CD1c-positive myeloid dendritic cell (primary cell): ENCODE measurements around the gene DRAM1.
"Not testable (repeated sequence)": the region's sequence is repeated elsewhere in the genome, so short reads cannot be mapped to it uniquely, and the experiment has no call there.

Experiments
- DNase-seq: peaks from one replicate; pipeline ENCODE4 v3.0.0-alpha.2; 2016; ENCODE audit errors: extremely low spot score

Gene DRAM1, protein sequence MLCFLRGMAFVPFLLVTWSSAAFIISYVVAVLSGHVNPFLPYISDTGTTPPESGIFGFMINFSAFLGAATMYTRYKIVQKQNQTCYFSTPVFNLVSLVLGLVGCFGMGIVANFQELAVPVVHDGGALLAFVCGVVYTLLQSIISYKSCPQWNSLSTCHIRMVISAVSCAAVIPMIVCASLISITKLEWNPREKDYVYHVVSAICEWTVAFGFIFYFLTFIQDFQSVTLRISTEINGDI

DNA sequence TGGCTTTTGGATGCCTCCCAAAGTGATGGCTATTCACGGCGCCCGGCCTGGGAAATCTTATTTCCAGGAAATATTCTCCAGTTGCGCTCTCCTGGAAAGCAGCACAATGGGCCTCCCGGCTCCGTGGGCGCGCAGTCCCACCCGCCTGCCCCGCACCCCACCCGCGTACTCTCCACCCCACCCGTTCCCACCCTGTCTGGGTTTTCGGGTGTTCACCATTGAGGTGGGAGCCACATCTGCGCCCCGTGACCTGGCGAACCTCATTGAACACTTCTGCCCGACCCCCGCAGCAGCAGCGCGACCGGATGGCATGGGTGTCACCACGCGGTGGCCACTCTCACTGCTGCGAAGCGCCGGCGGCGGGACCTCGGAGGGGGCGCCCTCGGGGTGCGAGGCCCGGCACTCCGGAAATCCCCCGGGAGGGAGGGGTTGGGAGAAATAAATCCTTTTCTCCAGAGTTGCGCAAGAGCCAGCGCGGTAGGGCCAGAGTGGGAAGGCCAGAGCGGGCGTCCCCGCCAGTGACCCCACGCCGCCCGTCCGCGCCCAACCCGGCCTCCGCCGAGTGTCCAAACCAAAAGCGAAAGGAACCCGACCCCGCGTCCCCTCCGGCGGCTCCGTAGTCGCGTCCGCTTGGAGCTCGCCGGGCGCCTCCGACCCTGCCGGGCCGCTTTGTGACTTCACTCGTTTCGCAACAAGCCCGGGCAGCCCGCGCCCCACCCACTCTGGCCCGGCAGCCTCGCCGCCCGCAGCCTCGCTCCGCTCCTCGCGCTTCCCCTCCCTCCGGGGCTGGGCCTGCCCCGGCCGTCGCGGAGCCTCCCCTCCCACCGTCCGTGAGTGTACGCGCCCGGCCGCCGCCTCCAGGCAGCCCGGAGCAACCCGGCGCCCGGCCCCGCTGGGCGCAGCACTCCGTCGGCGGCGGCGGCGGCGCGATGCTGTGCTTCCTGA is at the start of gene DRAM1:
TSS of gene DRAM1 (plus strand) at position 720 of the 945 bp plus-strand sequence. CDS start at position 930, 210 bp downstream.
- peak; percentile 94 for DNase-seq

DNA sequence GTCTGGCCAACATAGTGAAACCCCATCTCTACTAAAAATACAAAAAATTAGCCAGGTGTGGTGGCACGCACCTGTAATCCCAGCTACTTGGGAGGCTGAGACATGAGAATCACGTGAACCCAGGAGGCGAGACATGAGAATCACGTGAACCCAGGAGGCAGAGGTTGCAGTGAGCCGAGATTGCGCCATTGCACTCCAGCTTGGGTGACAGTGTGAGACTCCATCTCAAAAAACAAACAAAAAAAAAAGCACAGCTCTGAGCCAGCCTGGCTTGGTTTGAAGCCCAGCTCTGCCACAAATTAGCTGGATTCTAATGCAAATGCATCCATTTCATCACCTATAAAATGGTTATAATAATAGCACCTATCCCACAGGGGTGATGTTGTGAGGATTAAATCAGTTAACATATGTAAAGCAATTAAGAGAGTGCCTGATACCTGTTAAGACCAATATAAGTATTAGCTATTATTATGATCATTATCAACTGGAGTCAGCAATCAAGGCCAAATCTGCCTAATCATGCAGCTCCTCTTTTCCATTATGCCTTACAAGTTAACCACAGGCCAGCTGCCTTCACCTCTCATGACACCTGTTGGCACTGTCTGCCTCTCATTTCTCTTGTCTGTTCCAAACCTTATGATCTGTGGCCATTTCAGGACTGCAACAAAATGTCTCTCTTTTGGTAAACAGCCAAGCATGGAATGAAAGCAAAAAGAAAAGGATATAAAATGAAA is 48.8 kb upstream of the DRAM1 start:
- no peak for DNase-seq

- no peak for DNase-seq
Measured at GRCh38 chr12:101829639-101830366, 47.6 kb upstream of the DRAM1 start.

- peak; percentile 97 for DNase-seq
Measured at GRCh38 chr12:101830367-101831325, 46.7 kb upstream of the DRAM1 start, which contains the start of gene GNPTAB. Gene GNPTAB, minus strand, starts transcription at chr12:101830959. Its CDS starts 284 bp downstream, at chr12:101830675.

- DNase-seq: no peak
Measured at GRCh38 chr12:101832030-101832429, 45.4 kb upstream of the DRAM1 start.

DNA sequence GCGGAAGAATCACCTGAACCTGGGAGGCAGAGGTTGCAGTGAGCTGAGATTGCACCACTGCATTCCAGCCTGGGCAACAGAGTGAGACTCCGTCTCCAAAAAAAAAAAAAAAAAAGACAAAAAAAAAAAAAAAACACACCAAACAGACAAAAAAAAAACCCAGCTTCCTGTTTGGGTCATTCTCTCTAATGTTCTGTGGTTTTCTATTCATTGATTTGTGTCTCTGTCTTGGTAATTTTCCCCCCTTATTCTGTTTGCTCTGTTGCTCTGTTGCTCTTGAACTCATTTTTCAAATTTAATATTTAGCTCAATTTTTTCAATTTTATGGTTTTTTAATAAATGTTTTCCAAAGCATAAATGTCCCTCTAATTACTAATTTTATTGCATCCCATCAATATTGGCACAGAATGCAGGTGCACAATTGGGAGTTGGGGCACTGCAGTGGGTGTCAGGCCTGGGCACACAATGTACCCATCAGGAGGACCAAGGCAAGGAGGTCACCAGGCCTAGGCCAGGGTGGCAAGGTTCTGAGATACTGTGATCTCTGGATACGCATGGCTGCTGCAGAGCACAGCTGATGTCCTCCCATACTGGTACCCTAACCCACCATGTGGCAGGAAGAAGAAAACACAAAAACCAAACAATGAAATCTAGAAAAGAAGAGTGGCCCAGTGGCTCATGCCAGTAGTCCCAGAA is 38.6 kb upstream of the DRAM1 start:
- no peak for DNase-seq

GRCh38 chr12:101839324-101840283 is 37.8 kb upstream of the DRAM1 start:
- peak; percentile 78 for DNase-seq

GRCh38 chr12:101841069-101841468 is 36.3 kb upstream of the DRAM1 start:
- no peak for DNase-seq

GRCh38 chr12:101845137-101845711 is 32.2 kb upstream of the DRAM1 start:
- no peak for DNase-seq

DNA sequence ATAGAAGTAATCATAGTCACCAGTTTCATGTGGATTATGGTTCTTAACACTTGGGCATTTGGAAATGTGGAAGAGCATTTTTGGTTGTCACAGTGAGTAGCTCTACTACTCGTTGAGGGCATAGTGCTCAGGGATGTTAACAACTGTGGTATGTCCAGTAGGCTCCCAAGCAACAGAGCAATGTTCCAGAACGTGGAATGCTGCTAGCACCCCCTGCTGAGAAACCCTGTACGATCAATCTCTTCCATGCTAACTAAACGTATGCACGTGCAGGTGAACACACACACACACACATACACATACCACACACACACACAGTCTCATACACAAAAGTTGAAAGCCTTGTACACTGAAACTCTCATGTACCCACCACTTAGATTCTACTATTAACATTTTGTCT is 30.1 kb upstream of the DRAM1 start:
- no peak for DNase-seq

GRCh38 chr12:101850199-101850598 is 27.2 kb upstream of the DRAM1 start:
- DNase-seq: peak; percentile 51

DNA sequence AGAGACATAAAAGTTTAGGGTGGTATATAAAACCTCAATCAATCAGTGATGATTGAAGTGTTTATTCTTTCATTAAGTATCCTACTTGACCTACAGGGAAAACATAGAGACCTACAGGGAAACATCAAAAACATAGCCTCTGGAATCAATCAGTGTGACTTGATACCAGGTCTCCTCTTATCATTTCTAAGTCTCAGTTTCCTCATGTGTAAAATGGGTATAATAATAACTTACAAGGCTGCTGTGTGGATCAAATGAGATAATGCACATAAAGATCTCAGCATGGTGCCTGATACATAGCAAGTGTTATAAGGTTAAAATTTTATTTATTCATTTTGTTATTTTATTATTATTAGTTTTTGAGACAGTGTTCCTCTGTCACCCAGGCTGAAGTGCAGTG is 24.4 kb upstream of the DRAM1 start:
- DNase-seq: no peak

DNA sequence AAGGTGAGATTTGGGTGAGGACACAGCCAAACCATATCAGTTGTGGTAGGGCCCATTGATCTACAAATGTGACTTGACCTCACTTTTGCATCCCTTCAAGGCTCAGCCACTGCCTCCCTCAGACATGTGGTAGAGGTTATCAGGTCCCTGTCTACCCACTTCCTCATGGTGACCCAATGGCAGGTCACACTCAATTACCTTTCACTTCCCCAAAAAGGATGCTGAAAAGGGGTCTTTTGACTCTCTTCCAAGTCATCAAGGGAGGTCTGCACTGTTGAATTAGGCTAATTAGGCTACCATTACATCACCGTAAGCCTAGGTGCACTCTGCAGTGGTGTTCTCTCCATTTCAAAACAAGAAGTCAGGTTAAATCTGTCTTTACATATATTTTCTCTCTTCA is 22.6 kb upstream of the DRAM1 start:
- no peak for DNase-seq

DNA sequence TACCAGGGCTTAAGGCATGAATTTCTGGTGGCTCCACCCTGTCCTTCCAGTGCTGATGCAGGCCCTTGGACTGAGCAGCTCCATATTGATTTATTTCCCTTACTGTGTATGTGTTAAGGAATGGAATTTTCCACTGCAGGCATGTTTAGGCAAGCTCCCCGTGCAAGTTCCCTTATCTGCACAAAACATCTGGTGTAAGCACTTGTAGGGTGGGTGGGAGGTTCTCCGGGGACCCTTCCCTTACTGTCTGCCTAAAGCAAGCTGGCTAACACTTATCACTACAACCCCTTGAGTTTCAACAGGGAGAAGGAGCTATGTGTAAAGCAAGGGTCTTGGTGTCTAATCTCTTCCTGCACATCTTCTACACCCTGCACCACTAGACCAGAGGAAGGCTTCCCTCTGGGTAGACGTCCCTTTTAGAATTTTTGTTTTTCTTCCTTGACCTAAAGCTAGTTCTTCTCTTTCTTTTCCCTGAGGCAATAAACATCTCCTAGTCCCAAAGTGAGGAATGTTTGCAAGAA is 22.0 kb upstream of the DRAM1 start:
- DNase-seq: no peak

DNA sequence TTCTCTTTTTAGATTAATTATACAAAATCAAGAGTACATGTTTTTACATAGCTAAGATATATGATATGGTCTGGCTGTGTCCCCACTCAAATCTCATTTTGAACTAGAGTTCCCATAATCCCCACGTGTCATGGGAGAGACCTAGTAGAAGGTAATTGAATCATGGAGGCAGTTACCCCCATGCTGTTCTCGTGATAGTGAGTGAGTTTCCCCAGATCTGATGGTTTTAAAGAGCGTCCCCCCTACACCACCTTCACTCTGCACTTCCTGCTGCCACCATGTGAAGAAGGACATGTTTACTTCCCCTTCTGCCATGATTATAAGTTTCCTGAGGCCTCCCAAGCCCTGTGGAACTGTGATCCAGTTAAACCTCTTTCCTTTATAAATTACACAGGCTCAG is 21.4 kb upstream of the DRAM1 start:
- DNase-seq: no peak

DNA sequence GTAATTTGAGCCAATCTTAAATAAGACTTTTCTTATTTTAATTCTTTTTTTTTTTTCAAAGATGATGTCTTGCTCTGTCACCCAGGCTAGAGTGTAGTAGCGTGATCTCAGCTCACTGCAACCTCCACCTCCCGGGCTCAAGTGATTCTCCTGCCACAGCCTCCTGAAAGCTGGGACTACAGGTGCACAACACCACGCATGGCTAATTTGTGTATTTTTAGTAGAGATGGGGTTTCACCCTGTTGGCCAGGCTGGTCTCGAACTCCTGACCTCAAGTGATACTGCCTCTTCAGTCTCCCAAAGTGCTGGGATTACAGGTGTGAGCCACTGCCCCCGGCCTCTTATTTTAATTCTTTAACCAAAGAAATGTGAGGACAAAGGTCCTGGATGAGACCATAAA is 20.8 kb upstream of the DRAM1 start:
- DNase-seq: not testable (repeated sequence)

- DNase-seq: peak; percentile 65
Measured at GRCh38 chr12:101857043-101857558, 20.3 kb upstream of the DRAM1 start.

GRCh38 chr12:101858361-101858760 is 19.0 kb upstream of the DRAM1 start:
- no peak for DNase-seq
